Epithelial cell of proximal tubule (primary cell): Measurements from ENCODE around the gene CTIF. TPM values are rescaled to one million over a fixed set of nuclear protein-coding genes. Genes with fewer than 3 reads are reported as not detected.

Source experiments
- DNase-seq: peaks from one replicate; pipeline ENCODE4 v3.0.0-alpha.2; 2011; ENCODE audit warnings: low read depth
- H3K4me3 ChIP-seq: 2 replicates; pipeline ENCODE4 v1.5.1; 2011; ENCODE audit warnings: low read depth, mild to moderate bottlenecking, low read length
- total RNA-seq: library from RNA; depleted of rRNA; stranded (reverse); fragments of >200 nt; gene quantifications from 2 replicates; pipeline ENCODE4 v1.2.3, GENCODE V29; 2015
- TF ChIP-seq, protein P1 (sequence below): conservative IDR thresholded peaks from 2 replicates; pipeline ENCODE4 v1.5.1; 2012; ENCODE audit warnings: low read depth, mild to moderate bottlenecking, low read length

CTIF gene
- total RNA-seq, 1 donor from 2014 or later = 12.9 TPM

DNA sequence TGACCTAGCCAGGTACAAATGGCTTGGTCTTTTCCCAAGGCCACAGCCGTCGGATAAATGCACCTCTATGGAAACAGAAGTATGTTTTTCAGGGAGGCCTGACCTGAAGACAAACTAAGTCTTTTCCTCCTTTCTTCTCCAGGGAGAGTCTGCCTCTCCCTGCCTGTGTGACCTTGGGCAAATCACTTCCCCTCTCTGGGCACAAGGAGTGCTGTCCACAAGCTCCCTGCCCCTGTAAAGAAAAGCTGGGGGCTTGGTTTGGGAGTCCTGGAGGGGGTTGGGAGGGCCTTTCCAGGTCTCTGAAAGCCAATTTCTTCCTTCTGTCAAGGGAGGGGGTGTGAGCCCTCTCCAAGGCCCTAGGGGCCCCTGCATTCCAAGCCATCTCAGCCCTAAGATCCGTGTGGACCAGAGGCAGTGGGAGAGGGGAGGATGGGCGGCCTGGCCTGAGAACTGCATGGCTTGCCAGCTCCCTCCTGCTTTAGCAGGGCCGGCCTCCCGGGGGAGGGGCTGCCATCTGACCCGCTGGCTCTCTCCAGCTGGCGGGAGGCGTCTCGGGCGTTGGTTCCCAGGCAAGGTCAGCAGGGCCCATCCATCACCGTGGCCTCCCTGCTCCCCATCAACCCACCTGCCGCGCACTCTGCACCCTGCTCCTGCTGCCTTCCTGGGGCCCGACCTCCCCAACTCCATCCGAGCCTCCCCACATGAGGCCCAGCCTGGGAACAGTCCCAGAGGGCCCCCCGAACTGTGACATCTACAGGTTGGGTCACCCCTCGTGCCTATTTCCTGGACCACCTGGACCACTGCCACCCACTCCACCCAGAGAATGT lies 350.5 kb downstream of the CTIF start:
- TF ChIP-seq, protein P1, sequence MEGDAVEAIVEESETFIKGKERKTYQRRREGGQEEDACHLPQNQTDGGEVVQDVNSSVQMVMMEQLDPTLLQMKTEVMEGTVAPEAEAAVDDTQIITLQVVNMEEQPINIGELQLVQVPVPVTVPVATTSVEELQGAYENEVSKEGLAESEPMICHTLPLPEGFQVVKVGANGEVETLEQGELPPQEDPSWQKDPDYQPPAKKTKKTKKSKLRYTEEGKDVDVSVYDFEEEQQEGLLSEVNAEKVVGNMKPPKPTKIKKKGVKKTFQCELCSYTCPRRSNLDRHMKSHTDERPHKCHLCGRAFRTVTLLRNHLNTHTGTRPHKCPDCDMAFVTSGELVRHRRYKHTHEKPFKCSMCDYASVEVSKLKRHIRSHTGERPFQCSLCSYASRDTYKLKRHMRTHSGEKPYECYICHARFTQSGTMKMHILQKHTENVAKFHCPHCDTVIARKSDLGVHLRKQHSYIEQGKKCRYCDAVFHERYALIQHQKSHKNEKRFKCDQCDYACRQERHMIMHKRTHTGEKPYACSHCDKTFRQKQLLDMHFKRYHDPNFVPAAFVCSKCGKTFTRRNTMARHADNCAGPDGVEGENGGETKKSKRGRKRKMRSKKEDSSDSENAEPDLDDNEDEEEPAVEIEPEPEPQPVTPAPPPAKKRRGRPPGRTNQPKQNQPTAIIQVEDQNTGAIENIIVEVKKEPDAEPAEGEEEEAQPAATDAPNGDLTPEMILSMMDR = no peak
- DNase-seq = no peak
- no peak overlapping the region for H3K4me3 ChIP-seq

DNA sequence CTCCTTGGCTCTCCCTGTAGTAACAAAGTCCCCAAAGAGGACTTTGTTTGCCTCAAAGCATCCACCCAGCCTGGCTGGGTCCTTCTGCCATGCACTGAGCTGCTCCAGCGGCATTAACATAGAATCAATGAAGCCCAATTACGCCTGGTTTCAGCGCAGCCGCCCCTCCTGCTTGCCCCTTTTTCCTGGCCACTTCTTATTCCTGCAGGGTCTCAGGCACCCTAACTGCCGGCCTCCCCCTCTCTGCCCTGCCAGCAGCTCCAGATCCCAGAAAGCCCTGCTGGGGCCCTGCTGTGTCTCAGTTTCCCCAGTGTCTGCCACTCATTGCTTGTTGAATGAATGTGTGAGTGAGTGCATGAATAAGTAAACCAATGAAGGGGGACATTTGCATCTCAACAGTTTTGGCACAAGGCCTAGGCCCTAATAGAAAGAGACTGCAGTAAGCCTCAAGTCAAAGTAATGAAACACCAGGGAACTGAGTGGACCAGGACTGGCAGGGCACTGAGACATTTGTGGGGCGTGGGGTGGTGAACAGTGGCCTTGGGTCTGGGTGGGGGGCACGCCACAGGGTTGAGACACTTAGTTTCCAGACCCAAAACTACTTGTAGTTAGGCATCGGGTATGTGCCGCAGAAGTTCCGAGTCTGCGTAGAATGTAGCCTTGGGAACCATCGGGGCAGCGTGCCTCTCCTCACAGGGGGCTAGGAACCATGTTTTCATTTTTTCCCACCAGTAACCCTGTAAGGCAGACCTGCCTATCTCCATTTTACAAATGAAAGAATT lies 351.3 kb downstream of the CTIF start:
- no peak for DNase-seq
- TF ChIP-seq, protein P1 = no peak
- no peak overlapping the region for H3K4me3 ChIP-seq

DNA sequence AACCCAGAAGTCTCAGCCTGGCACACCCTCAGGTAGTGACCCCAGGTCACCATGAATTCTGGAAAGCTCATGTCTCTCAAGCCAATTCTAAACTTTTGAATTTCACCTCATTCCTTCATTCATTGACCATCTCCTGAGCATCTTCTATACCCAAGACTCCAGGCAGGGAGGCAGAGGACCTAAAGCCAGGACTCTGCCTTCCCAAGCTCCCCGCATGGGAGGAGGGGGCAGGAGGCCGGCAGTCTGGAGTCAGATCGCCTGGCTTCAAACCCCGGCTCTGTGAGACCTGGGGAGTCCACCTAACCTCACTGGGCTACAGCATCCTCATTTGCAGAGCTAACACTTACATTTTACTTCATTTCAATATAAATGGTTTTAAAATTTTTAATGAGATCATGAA lies 352.9 kb downstream of the CTIF start:
- no peak overlapping the region for H3K4me3 ChIP-seq
- DNase-seq = no peak
- TF ChIP-seq, protein P1 = no peak

DNA sequence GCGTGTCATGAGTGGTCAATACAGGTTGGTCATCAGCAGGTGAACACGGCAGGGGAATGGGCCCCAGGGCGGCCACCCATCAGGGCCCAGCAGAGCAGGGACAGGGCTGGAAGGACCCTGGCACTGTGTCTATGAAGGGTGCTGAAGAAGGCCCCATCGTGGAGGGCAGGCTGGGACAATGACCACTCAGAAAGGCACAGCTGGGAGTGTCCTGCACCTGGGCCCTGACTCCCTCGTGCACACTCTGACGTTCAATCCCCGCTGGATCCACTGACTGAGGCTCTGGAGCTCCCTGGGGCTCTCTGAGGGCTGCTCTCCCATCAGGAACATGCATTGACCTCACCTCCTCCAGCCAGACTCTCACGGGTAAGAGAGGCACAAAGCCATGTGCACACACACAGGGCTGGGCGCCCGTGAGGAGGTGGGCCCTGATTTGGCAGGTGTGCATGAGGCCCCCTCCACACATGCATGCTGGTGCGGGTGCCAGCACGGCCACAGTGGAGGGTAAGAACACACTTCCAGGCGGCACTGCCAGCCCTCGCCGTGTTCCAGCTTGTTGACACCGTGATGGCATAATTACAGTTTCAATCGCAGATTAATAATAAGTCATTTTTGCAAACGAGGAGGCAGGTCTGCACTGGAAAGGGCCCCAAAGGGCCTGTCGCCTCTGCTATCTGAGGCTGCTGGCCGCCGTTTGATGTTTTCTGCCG lies 353.5 kb downstream of the CTIF start:
- TF ChIP-seq, protein P1 = no peak
- DNase-seq = no peak

DNA sequence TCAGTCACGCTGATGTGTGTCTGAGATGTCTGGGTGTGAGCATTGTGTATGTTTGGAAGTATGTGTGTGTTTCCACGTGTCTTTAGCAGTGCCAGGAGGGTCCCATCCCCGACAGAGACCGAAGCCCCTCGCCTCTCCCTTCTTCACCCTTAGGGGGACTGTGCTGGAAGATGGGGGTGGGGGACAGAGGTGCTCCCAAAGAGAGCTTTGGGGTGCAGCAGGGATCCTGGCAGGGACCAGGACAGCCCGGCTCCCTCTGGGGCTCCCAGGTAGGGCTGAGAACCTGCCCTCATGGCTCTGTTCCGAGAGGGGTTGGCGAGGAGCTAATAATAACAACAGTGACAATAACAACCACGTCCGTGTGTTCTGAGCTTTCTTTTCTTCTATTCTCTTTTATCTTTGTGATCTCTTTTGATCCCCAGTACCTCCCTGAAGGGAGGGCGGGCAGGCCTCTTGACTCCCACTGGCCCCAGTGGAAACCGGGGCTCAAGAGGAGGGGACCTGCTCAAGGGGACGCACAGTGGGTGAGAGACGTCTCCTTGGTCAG lies 354.3 kb downstream of the CTIF start:
- no peak overlapping the region for H3K4me3 ChIP-seq
- TF ChIP-seq, protein P1 = no peak
- DNase-seq = no peak

More for the DNA sequence above, 353.5 kb downstream of the CTIF start:
- H3K4me3 ChIP-seq = no peak overlapping the region

DNA sequence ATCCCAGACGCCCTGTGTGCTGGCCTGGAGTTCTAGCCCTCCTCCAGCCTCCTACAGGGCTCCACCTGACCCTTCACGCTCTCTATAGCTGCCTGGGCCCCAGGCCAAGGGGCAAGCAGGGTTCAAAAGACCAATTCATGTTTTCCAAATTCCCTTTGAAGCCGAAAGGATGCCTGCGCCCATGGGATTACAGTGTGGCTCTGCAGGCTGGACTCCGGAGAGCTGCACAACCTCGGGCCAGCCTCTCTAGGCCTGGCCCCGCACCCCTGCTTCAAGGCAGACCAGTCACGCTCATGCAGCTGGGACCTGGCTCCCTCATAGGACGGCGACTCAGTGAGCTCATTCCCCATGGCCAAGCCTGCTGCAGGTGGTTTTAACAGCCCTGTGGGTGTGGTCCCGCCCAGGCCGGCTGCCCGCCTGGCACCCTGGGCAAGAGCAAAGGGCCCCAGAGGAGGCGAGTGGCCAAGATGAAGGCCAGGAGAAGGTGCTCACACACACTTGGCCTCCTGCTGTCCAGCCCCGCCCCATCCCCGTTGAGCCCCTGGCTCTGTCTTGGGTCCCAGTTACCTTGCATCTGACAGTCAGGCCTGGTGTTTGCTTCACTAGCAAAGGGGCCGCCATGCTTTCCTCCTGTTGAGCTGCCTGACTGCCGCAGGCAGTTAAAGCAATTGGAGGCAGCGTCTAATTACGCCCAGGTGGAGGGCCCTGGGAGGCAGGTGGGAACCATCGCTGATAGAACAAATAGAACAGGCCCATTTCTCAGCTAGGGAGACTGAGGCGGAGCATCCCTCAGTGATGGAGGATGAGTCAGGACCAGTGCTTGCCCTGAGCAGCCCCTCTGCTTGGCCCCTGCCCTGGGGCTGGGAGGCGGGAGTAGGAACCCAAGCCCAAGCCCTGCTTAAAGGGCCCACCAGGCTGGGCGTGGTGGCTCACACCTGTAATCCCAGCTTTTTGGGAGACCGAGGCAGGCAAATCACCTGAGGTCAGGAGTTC lies 355.1 kb downstream of the CTIF start:
- no peak overlapping the region for H3K4me3 ChIP-seq
- TF ChIP-seq, protein P1 = no peak
- no peak for DNase-seq
